Astrocyte (in vitro differentiated cells and primary cell): ENCODE data around the gene MRPL10. TPM values are rescaled to one million over a fixed set of nuclear protein-coding genes. Genes with fewer than 3 reads are reported as not detected.

Experiments used
- DNase-seq: peaks from one replicate; pipeline ENCODE4 v3.0.0-alpha.2; 2010; ENCODE audit warnings: low read depth
- FAIRE-seq: peaks from 2 replicates; lab custom pipeline; 2011; peaks lifted over from hg19 to GRCh38; lab: Jason Lieb, UNC
- H2AFZ ChIP-seq: 2 replicates; pipeline ENCODE4 v1.6.0; 2012; ENCODE audit warnings: low read depth, low read length, inconsistent platforms
- H3K27ac ChIP-seq: 2 replicates; pipeline ENCODE4 v1.5.1; 2011; ENCODE audit warnings: low read depth, low read length, inconsistent platforms
- H3K27me3 ChIP-seq: 2 replicates; pipeline ENCODE4 v1.6.0; 2011; ENCODE audit warnings: low read length, inconsistent platforms; ENCODE audit not compliant: insufficient read depth
- H3K36me3 ChIP-seq: 2 replicates; pipeline ENCODE4 v1.5.1; 2011; ENCODE audit warnings: low read length, inconsistent platforms; ENCODE audit not compliant: insufficient read depth
- H3K4me1 ChIP-seq: 2 replicates; pipeline ENCODE4 v1.5.1; 2011; ENCODE audit warnings: low read length, inconsistent platforms; ENCODE audit not compliant: insufficient read depth
- H3K4me2 ChIP-seq: 2 replicates; pipeline ENCODE4 v1.6.0; 2012; ENCODE audit warnings: low read length, inconsistent platforms
- H3K4me3 ChIP-seq: 2 replicates; pipeline ENCODE4 v1.5.1; 2011; ENCODE audit warnings: low read depth, mild to moderate bottlenecking, low read length, inconsistent platforms; ENCODE audit not compliant: insufficient read depth
- H3K79me2 ChIP-seq: 2 replicates; pipeline ENCODE4 v1.6.0; 2012; ENCODE audit warnings: mild to moderate bottlenecking, low read length, inconsistent platforms; ENCODE audit not compliant: insufficient read depth
- H3K9ac ChIP-seq: 2 replicates; pipeline ENCODE4 v1.6.0; 2012; ENCODE audit warnings: mild to moderate bottlenecking, low read length, inconsistent platforms
- H3K9me3 ChIP-seq: 2 replicates; pipeline ENCODE4 v1.5.1; 2012; ENCODE audit warnings: low read depth, mild to moderate bottlenecking, low read length, inconsistent platforms; ENCODE audit not compliant: insufficient read depth
- H4K20me1 ChIP-seq: 2 replicates; pipeline ENCODE4 v1.6.0; 2012; ENCODE audit warnings: low read length, inconsistent platforms; ENCODE audit not compliant: insufficient read depth
- H3K27ac Mint-ChIP-seq: one replicate; pipeline ENCODE4 v1.8.0; 2021; ENCODE audit warnings: mild to moderate bottlenecking, mixed read lengths; ENCODE audit not compliant: unreplicated experiment
- H3K27me3 Mint-ChIP-seq: one replicate; pipeline ENCODE4 v1.8.0; 2021; ENCODE audit warnings: low read depth, mixed read lengths; ENCODE audit not compliant: unreplicated experiment
- H3K36me3 Mint-ChIP-seq: one replicate; pipeline ENCODE4 v1.8.0; 2021; ENCODE audit warnings: low read depth, mixed read lengths; ENCODE audit not compliant: unreplicated experiment
- H3K4me1 Mint-ChIP-seq: one replicate; pipeline ENCODE4 v1.8.0; 2021; ENCODE audit warnings: low read depth, mixed read lengths; ENCODE audit not compliant: unreplicated experiment
- H3K4me3 Mint-ChIP-seq: one replicate; pipeline ENCODE4 v1.8.0; 2021; ENCODE audit warnings: mild to moderate bottlenecking, moderate library complexity, mixed read lengths; ENCODE audit not compliant: unreplicated experiment
- H3K9me3 Mint-ChIP-seq: one replicate; pipeline ENCODE4 v1.8.0; 2021; ENCODE audit warnings: mild to moderate bottlenecking, mixed read lengths; ENCODE audit not compliant: unreplicated experiment
- CTCF ChIP-seq: IDR thresholded peaks from 2 replicates; pipeline ENCODE4 v1.5.1; 2011; ENCODE audit warnings: low read depth, mild to moderate bottlenecking, inconsistent platforms, low read length, moderate library complexity; ENCODE audit not compliant: insufficient read depth
- EZH2 ChIP-seq: IDR thresholded peaks from 2 replicates; pipeline ENCODE4 v1.6.1; 2012; ENCODE audit warnings: mild to moderate bottlenecking, low read length, inconsistent platforms; ENCODE audit not compliant: insufficient read depth
- total RNA-seq: library from RNA; stranded (reverse); gene quantifications from 2 replicates; pipeline ENCODE4 v1.2.1, GENCODE V29; 2021

MRPL10 gene
- total RNA-seq, 1 donor from 2014 or later = 33.2 TPM

GRCh38 chr17:47792457-47792856 lies 38.9 kb downstream of the MRPL10 start:
- H2AFZ ChIP-seq = no peak overlapping the region
- Mint-ChIP-seq H3K27me3 (peaks cover 63% of the 10 kb centered on the region), H3K36me3 (no peaks in the 10 kb centered on the region), H3K27ac (no peak overlapping the region), H3K4me1 (no peaks in the 10 kb centered on the region), H3K4me3 (no peak overlapping the region), H3K9me3 (peaks cover 2% of the 10 kb centered on the region)
- no peaks in the 10 kb centered on the region for H3K36me3 ChIP-seq
- FAIRE-seq = no peak
- no peaks in the 10 kb centered on the region for H3K79me2 ChIP-seq
- H3K4me1 ChIP-seq = peaks cover 6% of the 10 kb centered on the region
- H4K20me1 ChIP-seq = no peaks in the 10 kb centered on the region
- no peak for DNase-seq
- H3K4me2 ChIP-seq = no peak overlapping the region
- no peak overlapping the region for H3K9ac ChIP-seq
- peaks cover 58% of the 10 kb centered on the region for H3K27me3 ChIP-seq
- no peak for TF ChIP-seq CTCF
- TF ChIP-seq EZH2 = no peak
- no peaks in the 10 kb centered on the region for H3K9me3 ChIP-seq
- no peak overlapping the region for H3K27ac ChIP-seq
- H3K4me3 ChIP-seq = no peak overlapping the region

- Mint-ChIP-seq H3K27ac (no peak overlapping the region), H3K4me1 (no peaks in the 10 kb centered on the region), H3K27me3 (peaks cover 66% of the 10 kb centered on the region), H3K9me3 (no peaks in the 10 kb centered on the region), H3K36me3 (no peaks in the 10 kb centered on the region), H3K4me3 (no peak overlapping the region)
- Histone ChIP-seq H3K4me1 (peaks cover 6% of the 10 kb centered on the region), H3K27me3 (peaks cover 61% of the 10 kb centered on the region), H3K4me3 (no peak overlapping the region), H3K36me3 (no peaks in the 10 kb centered on the region), H2AFZ (no peak overlapping the region), H3K4me2 (no peak overlapping the region), H3K9me3 (no peaks in the 10 kb centered on the region), H3K27ac (no peak overlapping the region), H3K9ac (no peak overlapping the region), H3K79me2 (no peaks in the 10 kb centered on the region), H4K20me1 (no peaks in the 10 kb centered on the region)
- DNase-seq = no peak
- no peak for TF ChIP-seq EZH2
- TF ChIP-seq CTCF = no peak
- no peak for FAIRE-seq
Observed at GRCh38 chr17:47791025-47791424, 40.3 kb downstream of the MRPL10 start.

GRCh38 chr17:47789611-47790561 lies 41.5 kb downstream of the MRPL10 start:
- Mint-ChIP-seq H3K9me3 (no peaks in the 10 kb centered on the region), H3K27me3 (peaks cover 71% of the 10 kb centered on the region), H3K4me3 (peak overlapping the region; percentile 78), H3K27ac (no peak overlapping the region), H3K36me3 (no peaks in the 10 kb centered on the region), H3K4me1 (no peaks in the 10 kb centered on the region)
- Histone ChIP-seq H2AFZ (peak overlapping the region; percentile 63), H3K79me2 (no peaks in the 10 kb centered on the region), H3K9me3 (no peaks in the 10 kb centered on the region), H3K27me3 (peaks cover 64% of the 10 kb centered on the region), H3K4me2 (peak overlapping the region; percentile 77), H3K4me3 (peak overlapping the region; percentile 5), H3K9ac (no peak overlapping the region), H4K20me1 (no peaks in the 10 kb centered on the region), H3K4me1 (peaks cover 6% of the 10 kb centered on the region), H3K27ac (no peak overlapping the region), H3K36me3 (no peaks in the 10 kb centered on the region)
- no peak for TF ChIP-seq EZH2
- TF ChIP-seq CTCF = peak; percentile 8
- peak; percentile 14 for DNase-seq
- FAIRE-seq = no peak
